Activated naive CD4-positive, alpha-beta T cell treated with anti-CD3 and anti-CD28 coated beads for 36 hours (primary cell): ENCODE measurements around the gene CLMN. TPM values are rescaled to one million over a fixed set of nuclear protein-coding genes. Genes with fewer than 3 reads are reported as not detected.

Source experiments
- CTCF ChIA-PET: fragments of 350-600 bp; sonication (Branson Sonifier 250); formaldehyde crosslinking; loops from one replicate; lab custom pipeline; 2021; ENCODE audit warnings: antibody characterized with exemption; lab: Charles Lee
- DNase-seq: peaks from one replicate; pipeline ENCODE4 v3.0.0-alpha.2; 2020
- H3K27ac Mint-ChIP-seq: one replicate; pipeline ENCODE4 v1.8.0; 2021; ENCODE audit warnings: mild to moderate bottlenecking, mixed read lengths
- H3K27me3 Mint-ChIP-seq: one replicate; pipeline ENCODE4 v1.8.0; 2021; ENCODE audit warnings: low read depth, mixed read lengths
- H3K36me3 Mint-ChIP-seq: one replicate; pipeline ENCODE4 v1.8.0; 2021; ENCODE audit warnings: low read depth, mixed read lengths
- H3K4me1 Mint-ChIP-seq: one replicate; pipeline ENCODE4 v1.8.0; 2021; ENCODE audit warnings: low read depth, mixed read lengths
- H3K4me3 Mint-ChIP-seq: one replicate; pipeline ENCODE4 v1.8.0; 2021; ENCODE audit warnings: mild to moderate bottlenecking, moderate library complexity, mixed read lengths
- H3K9me3 Mint-ChIP-seq: one replicate; pipeline ENCODE4 v1.8.0; 2021; ENCODE audit warnings: mixed read lengths
- intact Hi-C: fragments of 100-400 bp; cut with micrococcal nuclease; formaldehyde crosslinking; loops from one replicate; pipeline ENCODE4 v1.15.1; 2023
- total RNA-seq, 2 experiments: library from RNA; stranded (reverse); gene quantifications; one replicate each; pipeline ENCODE4 v1.2.3, GENCODE V29; 2021

CLMN gene
- total RNA-seq, 2 experiments from 2014 or later = 1.9 to 2.6 TPM

- Mint-ChIP-seq H3K4me3 (no peak overlapping the region), H3K27ac (no peak overlapping the region), H3K36me3 (peaks cover 3% of the 10 kb centered on the region), H3K4me1 (no peaks in the 10 kb centered on the region), H3K9me3 (peaks cover 6% of the 10 kb centered on the region), H3K27me3 (peaks cover 6% of the 10 kb centered on the region)
- DNase-seq = no peak
- intact Hi-C loops = no loop called here
- CTCF ChIA-PET = no interaction called here
Measured at GRCh38 chr14:95200404-95200803, 119.3 kb downstream of the CLMN start.

DNA sequence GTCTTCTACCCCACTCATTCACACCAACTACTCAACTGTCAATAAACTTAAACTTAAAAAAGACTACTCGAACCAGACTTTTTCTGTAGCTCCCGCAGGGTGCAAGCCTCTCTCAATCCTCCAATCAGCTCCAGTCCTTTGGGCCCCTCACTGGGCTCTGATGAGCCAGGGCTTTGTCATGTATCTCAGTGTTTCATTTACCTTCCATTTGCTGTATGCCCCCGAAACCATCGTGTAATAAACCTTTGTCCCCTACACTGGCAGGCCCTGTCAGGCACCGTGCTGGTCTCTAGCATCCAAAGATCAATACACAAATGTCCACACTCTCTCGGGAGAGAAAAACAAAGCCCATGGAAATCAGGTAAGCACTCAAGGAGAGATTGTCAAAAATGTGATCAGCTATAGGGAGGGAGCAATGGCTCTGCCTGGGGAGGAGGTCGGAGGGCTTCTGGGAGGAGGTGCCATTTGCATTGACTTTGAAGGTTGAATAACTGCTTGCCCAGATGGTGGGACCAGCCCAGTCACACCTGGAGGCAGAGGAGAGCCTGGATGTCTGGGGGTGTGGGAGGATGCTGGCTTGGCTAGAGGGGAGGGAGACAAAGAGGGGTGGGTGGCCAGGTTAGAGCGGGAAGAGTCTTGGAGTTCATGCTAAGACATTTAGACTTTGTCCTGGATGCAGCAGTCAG, 120.3 kb downstream of the CLMN start:
- no peak for DNase-seq
- intact Hi-C loops = loop anchor here (10.0 kb wide), 1 partner anchor 425 kb away; the partner anchor contains the start of gene GSC
- H3K4me1 Mint-ChIP-seq = no peaks in the 10 kb centered on the region
- H3K4me3 Mint-ChIP-seq = no peak overlapping the region
- CTCF ChIA-PET = no interaction called here
- H3K36me3 Mint-ChIP-seq = no peaks in the 10 kb centered on the region
- H3K27ac Mint-ChIP-seq = no peak overlapping the region
- no peaks in the 10 kb centered on the region for H3K9me3 Mint-ChIP-seq
- H3K27me3 Mint-ChIP-seq = no peaks in the 10 kb centered on the region

DNA sequence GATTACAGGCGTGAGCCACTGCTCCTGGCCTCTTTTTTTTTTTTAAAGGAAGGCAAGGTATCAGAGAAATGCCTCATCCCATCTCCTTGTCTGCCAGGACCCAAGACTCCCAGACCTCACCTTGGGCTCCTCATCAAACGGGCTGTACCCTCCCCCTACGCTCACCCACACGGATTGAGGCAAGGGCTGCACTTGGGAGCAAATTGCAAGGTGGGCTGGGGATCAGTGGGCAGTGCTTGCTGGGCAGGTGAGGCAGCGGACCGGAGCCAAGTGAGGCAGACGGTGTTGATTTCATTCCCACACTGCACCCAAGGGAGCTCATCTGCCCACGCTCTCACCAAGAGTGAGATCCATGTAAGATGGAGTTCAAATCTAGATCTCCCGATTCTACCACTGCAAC, 121.4 kb downstream of the CLMN start:
- intact Hi-C loops = loop anchor here (10.0 kb wide), 1 partner anchor 424 kb away; the partner anchor contains the start of gene GSC
- H3K36me3 Mint-ChIP-seq = no peaks in the 10 kb centered on the region

GRCh38 chr14:95197551-95197950, 122.2 kb downstream of the CLMN start:
- intact Hi-C loops = loop anchor here (10.0 kb wide), 1 partner anchor 423 kb away; the partner anchor contains the start of gene GSC
- Mint-ChIP-seq H3K36me3 (no peaks in the 10 kb centered on the region), H3K27me3 (no peaks in the 10 kb centered on the region), H3K9me3 (no peaks in the 10 kb centered on the region), H3K27ac (no peak overlapping the region), H3K4me1 (no peaks in the 10 kb centered on the region), H3K4me3 (no peak overlapping the region)
- DNase-seq = no peak
- CTCF ChIA-PET = no interaction called here

More for the DNA sequence above, 121.4 kb downstream of the CLMN start:
- no peak for DNase-seq
- H3K27ac Mint-ChIP-seq = no peak overlapping the region
- no peak overlapping the region for H3K4me3 Mint-ChIP-seq
- H3K4me1 Mint-ChIP-seq = no peaks in the 10 kb centered on the region
- CTCF ChIA-PET = no interaction called here
- H3K9me3 Mint-ChIP-seq = no peaks in the 10 kb centered on the region
- no peaks in the 10 kb centered on the region for H3K27me3 Mint-ChIP-seq

DNA sequence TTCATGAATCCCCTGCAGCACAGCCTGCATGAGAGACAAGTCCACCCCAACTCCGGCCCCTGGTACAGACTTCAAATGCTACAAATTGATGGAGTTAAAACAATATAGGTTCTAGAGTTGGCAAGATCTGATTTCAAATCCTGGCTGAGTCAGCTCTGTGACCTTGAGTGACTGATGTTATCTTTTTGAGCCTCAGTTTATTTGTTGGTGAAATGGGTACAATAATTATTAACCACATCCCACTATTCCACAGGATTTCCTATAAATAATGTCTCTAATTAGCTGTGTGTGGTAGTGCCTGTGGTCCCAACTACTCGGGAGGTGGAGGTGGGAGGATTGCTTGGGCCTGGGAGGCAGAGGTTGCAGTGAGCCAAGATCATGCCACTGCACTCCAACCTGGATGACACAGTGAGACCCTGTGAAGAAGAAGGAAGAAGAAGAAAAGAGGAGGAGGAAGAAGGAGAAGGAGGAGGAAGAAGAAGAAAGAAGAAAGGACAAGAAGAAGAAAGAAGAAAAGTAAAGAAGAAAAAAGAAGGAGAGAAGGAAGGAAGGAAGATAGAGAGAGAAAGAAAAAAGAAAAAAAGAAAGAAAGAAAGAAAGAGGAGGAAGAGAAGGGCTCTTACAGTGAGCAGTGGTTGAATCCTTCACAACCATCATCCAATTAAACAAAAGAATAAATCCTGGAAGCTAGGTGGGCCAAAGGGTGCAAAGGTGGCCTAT, 122.7 kb downstream of the CLMN start:
- intact Hi-C loops = loop anchor here (1.0 to 10.0 kb wide), 2 partner anchors 422 to 508 kb away; partner anchors contain the start of gene GSC
- Mint-ChIP-seq H3K27me3 (no peaks in the 10 kb centered on the region), H3K9me3 (no peaks in the 10 kb centered on the region), H3K27ac (no peak overlapping the region), H3K36me3 (no peaks in the 10 kb centered on the region), H3K4me1 (no peaks in the 10 kb centered on the region), H3K4me3 (no peak overlapping the region)
- CTCF ChIA-PET = interaction anchor here (1.6 kb wide), 2 partner anchors 17 to 100 kb away, joined by 4 to 5 read pairs; no protein-coding TSS in a partner anchor
- no peak for DNase-seq

- Mint-ChIP-seq H3K9me3 (no peaks in the 10 kb centered on the region), H3K4me3 (no peak overlapping the region), H3K27me3 (no peaks in the 10 kb centered on the region), H3K36me3 (no peaks in the 10 kb centered on the region), H3K4me1 (no peaks in the 10 kb centered on the region), H3K27ac (no peak overlapping the region)
- CTCF ChIA-PET = interaction anchor here (0.6 to 1.6 kb wide), 6 partner anchors 11 to 507 kb away, joined by 3 to 5 read pairs (median 4); no protein-coding TSS in a partner anchor
- no peak for DNase-seq
- intact Hi-C loops = loop anchor here (1.0 to 10.0 kb wide), 2 partner anchors 421 to 507 kb away; partner anchors contain the start of gene GSC
Measured at GRCh38 chr14:95196268-95196667, 123.4 kb downstream of the CLMN start.

GRCh38 chr14:95195031-95195430, 124.7 kb downstream of the CLMN start:
- no peaks in the 10 kb centered on the region for H3K36me3 Mint-ChIP-seq
- CTCF ChIA-PET = no interaction called here
- no peak overlapping the region for H3K27ac Mint-ChIP-seq
- DNase-seq = no peak
- no peaks in the 10 kb centered on the region for H3K4me1 Mint-ChIP-seq
- no peaks in the 10 kb centered on the region for H3K27me3 Mint-ChIP-seq
- no peak overlapping the region for H3K4me3 Mint-ChIP-seq
- intact Hi-C loops = loop anchor here (10.0 kb wide), 1 partner anchor 420 kb away; the partner anchor contains the start of gene GSC
- no peaks in the 10 kb centered on the region for H3K9me3 Mint-ChIP-seq

DNA sequence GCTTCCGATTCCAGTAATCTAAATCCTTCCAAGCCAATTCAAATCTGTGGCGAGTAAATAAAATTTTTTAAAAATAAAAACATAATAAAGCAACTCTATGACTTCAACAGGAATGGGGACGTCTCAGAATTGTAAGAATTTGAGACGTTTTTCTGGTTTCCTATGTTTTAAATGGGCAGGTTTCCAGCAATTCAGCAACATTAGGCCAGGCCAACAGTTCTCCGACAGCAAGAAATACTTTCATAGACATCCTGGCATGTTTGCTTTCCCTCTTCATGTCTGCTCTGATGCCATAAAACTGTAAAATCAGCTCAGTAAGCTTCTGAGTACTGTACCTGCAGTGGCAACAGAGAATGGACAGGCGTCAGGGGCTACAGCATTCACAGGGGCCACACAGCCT, 126.6 kb downstream of the CLMN start:
- no peak for DNase-seq
- H3K36me3 Mint-ChIP-seq = no peaks in the 10 kb centered on the region
- H3K4me3 Mint-ChIP-seq = no peak overlapping the region
- H3K4me1 Mint-ChIP-seq = no peaks in the 10 kb centered on the region
- intact Hi-C loops = loop anchor here (10.0 kb wide), 1 partner anchor 418 kb away; the partner anchor contains the start of gene GSC
- CTCF ChIA-PET = no interaction called here
- peaks cover 2% of the 10 kb centered on the region for H3K27me3 Mint-ChIP-seq
- H3K27ac Mint-ChIP-seq = no peak overlapping the region
- H3K9me3 Mint-ChIP-seq = peaks cover under 1% of the 10 kb centered on the region

DNA sequence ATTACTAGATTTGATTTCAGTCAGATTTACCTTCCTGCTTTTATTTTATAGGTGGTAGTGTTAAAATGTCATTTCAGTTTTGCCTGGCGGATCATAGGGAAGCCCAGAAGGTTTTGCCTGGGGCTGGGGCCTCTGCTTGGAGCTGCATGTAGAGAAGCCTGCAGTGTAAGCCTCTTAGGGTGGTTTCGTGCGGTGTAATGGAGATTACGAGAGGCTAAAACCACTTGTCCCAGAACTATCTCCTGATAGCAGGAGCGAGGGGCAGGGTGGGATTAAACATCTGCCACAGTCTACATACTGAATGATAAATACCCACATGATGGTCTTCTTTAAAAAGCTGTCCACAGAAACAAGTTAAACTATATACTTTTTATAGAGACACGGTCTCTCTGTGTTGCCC, 127.4 kb downstream of the CLMN start:
- Mint-ChIP-seq H3K36me3 (no peaks in the 10 kb centered on the region), H3K27me3 (peaks cover 3% of the 10 kb centered on the region), H3K4me1 (no peaks in the 10 kb centered on the region), H3K9me3 (peaks cover 4% of the 10 kb centered on the region), H3K4me3 (no peak overlapping the region), H3K27ac (no peak overlapping the region)
- CTCF ChIA-PET = no interaction called here
- no peak for DNase-seq
- intact Hi-C loops = loop anchor here (10.0 kb wide), 1 partner anchor 418 kb away; the partner anchor contains the start of gene GSC

GRCh38 chr14:95191445-95192199, 128.1 kb downstream of the CLMN start:
- Mint-ChIP-seq H3K27ac (no peak overlapping the region), H3K4me1 (no peaks in the 10 kb centered on the region), H3K27me3 (peaks cover 3% of the 10 kb centered on the region), H3K9me3 (peaks cover 4% of the 10 kb centered on the region), H3K4me3 (no peak overlapping the region), H3K36me3 (no peaks in the 10 kb centered on the region)
- DNase-seq = no peak
- CTCF ChIA-PET = no interaction called here
- intact Hi-C loops = loop anchor here (10.0 kb wide), 1 partner anchor 417 kb away; the partner anchor contains the start of gene GSC

- intact Hi-C loops = loop anchor here (10.0 kb wide), 1 partner anchor 416 kb away; the partner anchor contains the start of gene GSC
- no peak overlapping the region for H3K4me3 Mint-ChIP-seq
- no peaks in the 10 kb centered on the region for H3K36me3 Mint-ChIP-seq
- no peaks in the 10 kb centered on the region for H3K4me1 Mint-ChIP-seq
- CTCF ChIA-PET = no interaction called here
- no peak for DNase-seq
- no peak overlapping the region for H3K27ac Mint-ChIP-seq
- H3K27me3 Mint-ChIP-seq = peaks cover 8% of the 10 kb centered on the region
- peaks cover 4% of the 10 kb centered on the region for H3K9me3 Mint-ChIP-seq
Measured at GRCh38 chr14:95190857-95191256, 128.9 kb downstream of the CLMN start.
